Measurements from ENCODE around the gene USP2. TPM values are rescaled to one million over a fixed set of nuclear protein-coding genes. Genes with fewer than 3 reads are reported as not detected.

The USP2 gene
- total RNA-seq, 1 donor from 2014 or later = 135 TPM

DNA sequence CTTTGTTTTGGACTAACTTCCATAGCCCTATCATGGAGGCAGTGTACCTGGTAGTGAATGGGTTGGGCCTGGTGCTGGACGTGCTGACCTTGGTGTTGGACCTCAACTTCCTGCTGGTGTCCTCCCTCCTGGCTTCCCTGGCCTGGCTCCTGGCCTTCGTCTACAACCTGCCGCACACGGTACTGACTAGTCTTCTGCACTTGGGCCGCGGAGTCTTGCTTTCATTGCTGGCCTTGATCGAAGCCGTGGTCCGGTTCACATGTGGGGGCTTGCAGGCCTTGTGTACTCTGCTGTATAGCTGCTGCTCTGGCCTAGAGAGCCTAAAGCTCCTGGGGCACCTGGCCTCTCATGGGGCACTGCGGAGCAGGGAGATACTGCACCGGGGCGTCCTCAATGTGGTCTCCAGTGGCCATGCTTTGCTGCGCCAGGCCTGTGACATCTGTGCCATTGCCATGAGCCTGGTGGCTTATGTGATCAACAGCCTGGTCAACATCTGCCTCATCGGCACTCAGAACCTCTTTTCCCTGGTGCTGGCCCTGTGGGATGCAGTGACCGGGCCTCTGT, 46.3 kb downstream of the USP2 start:
- peaks cover 63% of the 10 kb centered on the region for H3K4me1 ChIP-seq
- H3K27me3 ChIP-seq (ENCODE audit: low read depth) = no peaks in the 10 kb centered on the region
- peaks cover 5% of the 10 kb centered on the region for H3K36me3 ChIP-seq
- H3K4me3 ChIP-seq = peak overlapping the region; percentile 97
- H3K9me3 ChIP-seq (replicated peaks) = no peaks in the 10 kb centered on the region
- intact Hi-C loops (cut with micrococcal nuclease) = no loop called here
- no peak for DNase-seq
- H3K27ac ChIP-seq (replicated peaks) = peak overlapping the region; percentile 90
- no peak for TF ChIP-seq CTCF (IDR thresholded peaks at IDR 0.05; ENCODE audit: borderline replicate concordance)

GRCh38 chr11:119334174-119334930, 47.1 kb downstream of the USP2 start, which contains the start of gene RNF26:
RNF26 (plus strand) TSS chr11:119334527; CDS start chr11:119335123, 596 bp downstream.
- peaks cover 5% of the 10 kb centered on the region for H3K36me3 ChIP-seq
- peak within 1 kb of the TSS; percentile 97 for H3K4me3 ChIP-seq
- H3K4me1 ChIP-seq = peaks cover 55% of the 10 kb centered on the region
- H3K27ac ChIP-seq (replicated peaks) = peak within 1 kb of the TSS; percentile 90
- H3K9me3 ChIP-seq (replicated peaks) = no peaks in the 10 kb centered on the region
- intact Hi-C loops (cut with micrococcal nuclease) = no loop called here
- H3K27me3 ChIP-seq (ENCODE audit: low read depth) = no peaks in the 10 kb centered on the region
- peak; percentile 91 for DNase-seq
- no peak for TF ChIP-seq CTCF (IDR thresholded peaks at IDR 0.05; ENCODE audit: borderline replicate concordance)

DNA sequence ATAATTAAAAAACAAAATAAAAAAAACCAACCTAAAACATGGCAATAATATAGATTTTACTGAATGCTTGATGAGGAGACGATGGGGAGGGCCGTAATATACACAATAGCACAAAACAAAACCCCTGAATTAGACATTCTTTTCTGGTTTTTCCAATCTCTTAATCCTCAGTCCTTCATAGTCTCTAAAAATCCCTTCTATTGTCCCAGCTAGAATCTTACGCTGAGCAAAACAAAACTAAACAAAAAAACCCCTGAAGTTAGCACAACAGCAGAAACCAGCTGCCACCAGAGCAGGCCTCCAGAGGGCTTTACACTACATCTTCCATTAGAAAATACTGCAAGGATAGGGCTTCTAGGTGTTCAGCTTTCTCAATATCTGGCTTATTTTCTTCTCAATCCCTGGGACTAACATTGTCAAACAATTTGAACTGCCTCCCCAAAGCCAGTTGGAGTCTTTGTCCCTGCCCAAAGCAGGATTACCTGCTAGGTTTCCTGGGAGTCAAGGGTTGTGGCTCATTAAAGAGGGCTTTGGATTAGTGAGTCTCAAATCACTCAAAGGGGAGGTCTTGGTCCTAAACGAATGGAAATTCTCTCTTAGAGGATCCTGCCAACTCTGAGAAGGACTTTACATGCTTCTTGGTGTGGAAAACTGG, 49.3 kb downstream of the USP2 start:
- Histone ChIP-seq H3K27ac (replicated peaks) (no peak overlapping the region), H3K36me3 (peaks cover 5% of the 10 kb centered on the region), H3K4me3 (no peak overlapping the region), H3K9me3 (replicated peaks) (no peaks in the 10 kb centered on the region), H3K27me3 (ENCODE audit: low read depth) (no peaks in the 10 kb centered on the region), H3K4me1 (peaks cover 34% of the 10 kb centered on the region)
- no peak for DNase-seq
- intact Hi-C loops (cut with micrococcal nuclease) = no loop called here
- no peak for TF ChIP-seq CTCF (IDR thresholded peaks at IDR 0.05; ENCODE audit: borderline replicate concordance)

DNA sequence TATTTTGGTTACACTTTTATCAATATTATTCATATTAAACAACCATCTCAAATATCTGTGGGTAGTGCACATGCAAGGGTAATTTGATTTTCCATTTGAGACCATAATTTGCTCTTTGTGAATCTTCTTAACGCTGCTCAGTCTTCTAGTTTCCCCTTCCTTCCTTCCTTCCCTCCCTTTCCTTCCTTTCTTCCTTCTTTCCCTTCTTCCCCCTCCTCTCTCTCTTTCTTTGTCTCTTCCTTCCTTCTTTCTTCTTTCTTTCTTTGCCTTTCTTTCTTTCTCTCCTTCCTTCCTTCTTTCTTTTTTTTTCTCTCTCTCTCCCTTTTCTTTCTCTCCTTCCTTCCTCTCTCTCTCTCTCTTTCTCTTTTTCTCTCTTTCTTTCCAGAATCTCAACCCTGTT, 51.3 kb downstream of the USP2 start:
- DNase-seq = no peak
- TF ChIP-seq CTCF (IDR thresholded peaks at IDR 0.05; ENCODE audit: borderline replicate concordance) = no peak
- Histone ChIP-seq H3K36me3 (no peaks in the 10 kb centered on the region), H3K4me3 (no peak overlapping the region), H3K27ac (replicated peaks) (no peak overlapping the region), H3K27me3 (ENCODE audit: low read depth) (no peaks in the 10 kb centered on the region), H3K9me3 (replicated peaks) (no peaks in the 10 kb centered on the region), H3K4me1 (peaks cover 14% of the 10 kb centered on the region)
- intact Hi-C loops (cut with micrococcal nuclease) = no loop called here

- Histone ChIP-seq H3K4me1 (peaks cover 5% of the 10 kb centered on the region), H3K27me3 (ENCODE audit: low read depth) (no peaks in the 10 kb centered on the region), H3K4me3 (no peak overlapping the region), H3K36me3 (no peaks in the 10 kb centered on the region), H3K27ac (replicated peaks) (no peak overlapping the region), H3K9me3 (replicated peaks) (no peaks in the 10 kb centered on the region)
- no peak for DNase-seq
- TF ChIP-seq CTCF (IDR thresholded peaks at IDR 0.05; ENCODE audit: borderline replicate concordance) = no peak
- intact Hi-C loops (cut with micrococcal nuclease) = no loop called here
Observed at GRCh38 chr11:119329320-119329719, 52.2 kb downstream of the USP2 start.
